Astrocyte (in vitro differentiated cells and primary cell): Measurements from ENCODE around the gene PTPRU.

Experiments
- EZH2 ChIP-seq: IDR thresholded peaks from 2 replicates; pipeline ENCODE4 v1.6.1; 2012; ENCODE audit warnings: mild to moderate bottlenecking, low read length, inconsistent platforms; ENCODE audit not compliant: insufficient read depth
- TF ChIP-seq, protein P1 (sequence below): IDR thresholded peaks from 2 replicates; pipeline ENCODE4 v1.5.1; 2011; ENCODE audit warnings: low read depth, mild to moderate bottlenecking, inconsistent platforms, low read length, moderate library complexity; ENCODE audit not compliant: insufficient read depth

DNA sequence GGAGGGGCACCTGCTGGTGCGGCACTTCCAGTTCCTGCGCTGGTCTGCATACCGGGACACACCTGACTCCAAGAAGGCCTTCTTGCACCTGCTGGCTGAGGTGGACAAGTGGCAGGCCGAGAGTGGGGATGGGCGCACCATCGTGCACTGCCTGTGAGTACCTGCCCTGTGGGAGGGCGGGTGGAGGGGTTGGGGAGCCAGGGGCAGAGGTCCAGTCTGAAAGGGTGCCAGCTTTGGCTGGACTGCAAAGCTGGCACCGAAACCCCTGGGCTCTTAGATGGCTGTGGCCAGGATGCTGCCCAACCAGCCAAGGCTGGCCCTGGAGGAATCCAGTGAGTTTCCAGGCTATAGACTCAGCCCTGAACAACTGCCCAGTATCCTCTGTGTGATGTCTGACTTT lies 87.3 kb downstream of the PTPRU start:
- TF ChIP-seq, protein P1, sequence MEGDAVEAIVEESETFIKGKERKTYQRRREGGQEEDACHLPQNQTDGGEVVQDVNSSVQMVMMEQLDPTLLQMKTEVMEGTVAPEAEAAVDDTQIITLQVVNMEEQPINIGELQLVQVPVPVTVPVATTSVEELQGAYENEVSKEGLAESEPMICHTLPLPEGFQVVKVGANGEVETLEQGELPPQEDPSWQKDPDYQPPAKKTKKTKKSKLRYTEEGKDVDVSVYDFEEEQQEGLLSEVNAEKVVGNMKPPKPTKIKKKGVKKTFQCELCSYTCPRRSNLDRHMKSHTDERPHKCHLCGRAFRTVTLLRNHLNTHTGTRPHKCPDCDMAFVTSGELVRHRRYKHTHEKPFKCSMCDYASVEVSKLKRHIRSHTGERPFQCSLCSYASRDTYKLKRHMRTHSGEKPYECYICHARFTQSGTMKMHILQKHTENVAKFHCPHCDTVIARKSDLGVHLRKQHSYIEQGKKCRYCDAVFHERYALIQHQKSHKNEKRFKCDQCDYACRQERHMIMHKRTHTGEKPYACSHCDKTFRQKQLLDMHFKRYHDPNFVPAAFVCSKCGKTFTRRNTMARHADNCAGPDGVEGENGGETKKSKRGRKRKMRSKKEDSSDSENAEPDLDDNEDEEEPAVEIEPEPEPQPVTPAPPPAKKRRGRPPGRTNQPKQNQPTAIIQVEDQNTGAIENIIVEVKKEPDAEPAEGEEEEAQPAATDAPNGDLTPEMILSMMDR: no peak
- TF ChIP-seq EZH2: no peak
